HepG2 (cell line): ENCODE results near the gene NDE1. TPM values are rescaled to one million over a fixed set of nuclear protein-coding genes. Genes with fewer than 3 reads are reported as not detected.

Experiments
- ETV6 ChIP-seq: sonication (generic); formaldehyde crosslinking; conservative IDR thresholded peaks from 2 replicates; pipeline ENCODE4 v1.4.0; 2020; ENCODE audit warnings: missing genetic modification reagents
- FOXM1 ChIP-seq: sonication (generic); formaldehyde crosslinking; IDR thresholded peaks from 2 replicates; pipeline ENCODE4 v1.5.0; 2020; ENCODE audit warnings: missing genetic modification reagents
- KAT2B ChIP-seq: fragments of 150-350 bp; IDR thresholded peaks from 2 replicates; pipeline ENCODE4 v1.6.1; 2014; ENCODE audit warnings: low read depth, low read length, borderline replicate concordance
- POLR2G ChIP-seq: fragments of 200-400 bp; formaldehyde crosslinking; IDR thresholded peaks from 2 replicates; pipeline ENCODE4 v1.6.1; 2018; ENCODE audit warnings: mild to moderate bottlenecking, low read depth, low read length, moderate library complexity
- SALL2 ChIP-seq: sonication (generic); formaldehyde crosslinking; IDR thresholded peaks from 2 replicates; pipeline ENCODE4 v1.8.1; 2023; ENCODE audit warnings: mild to moderate bottlenecking, missing genetic modification reagents, inconsistent platforms
- SIX4 ChIP-seq: sonication (generic); formaldehyde crosslinking; IDR thresholded peaks from 2 replicates; pipeline ENCODE4 v1.4.0; 2020; ENCODE audit warnings: missing genetic modification reagents
- SMAD1 ChIP-seq: sonication (generic); formaldehyde crosslinking; IDR thresholded peaks from 2 replicates; pipeline ENCODE4 v1.4.0; 2020; ENCODE audit warnings: missing genetic modification reagents, low read depth, mild to moderate bottlenecking, borderline replicate concordance
- SYNCRIP ChIP-seq: fragments of 200-400 bp; formaldehyde crosslinking; IDR thresholded peaks from 2 replicates; pipeline ENCODE4 v1.6.1; 2018; ENCODE audit warnings: mild to moderate bottlenecking, low read depth, low read length; ENCODE audit not compliant: insufficient read depth
- TCF7L2 ChIP-seq: IDR thresholded peaks from 2 replicates; pipeline ENCODE4 v1.6.1; 2011; ENCODE audit warnings: mild to moderate bottlenecking, low read depth, low read length, moderate library complexity
- TSC22D2 ChIP-seq: sonication (generic); formaldehyde crosslinking; IDR thresholded peaks from 2 replicates; pipeline ENCODE4 v1.5.1; 2020; ENCODE audit warnings: missing genetic modification reagents, mild to moderate bottlenecking, borderline replicate concordance
- YEATS4 ChIP-seq: sonication (generic); formaldehyde crosslinking; IDR thresholded peaks from 2 replicates; pipeline ENCODE4 v1.4.0; 2020; ENCODE audit warnings: missing genetic modification reagents, borderline replicate concordance
- ZIK1 ChIP-seq: sonication (generic); formaldehyde crosslinking; IDR thresholded peaks from 2 replicates; pipeline ENCODE4 v1.5.0; 2020; ENCODE audit warnings: mild to moderate bottlenecking, low read depth, missing genetic modification reagents, borderline replicate concordance
- ZNF747 ChIP-seq: sonication (generic); formaldehyde crosslinking; IDR thresholded peaks from 2 replicates; pipeline ENCODE4 v1.8.1; 2023; ENCODE audit warnings: missing genetic modification reagents, mild to moderate bottlenecking, borderline replicate concordance
- polyA plus RNA-seq, 8 experiments: library from polyadenylated mRNA; depleted of rRNA in 3 of 8; stranded (reverse) in 7 of 8; unstranded in 1 of 8; fragments of >200 nt; fragmentation: Illumina TruSeq in 4 of 8; extraction: Trizol in 4 of 8; gene quantifications; 2 replicates each; pipeline versions ENCODE4 v1.2.1 to v1.2.3, GENCODE V29; 2011 to 2016; ENCODE audit warnings: low read depth in 4 of 8, missing spikeins in 1 of 8, mixed read lengths in 1 of 8; ENCODE audit not compliant: insufficient read depth in 1 of 8
- total RNA-seq, 5 experiments: library from RNA; depleted of rRNA; stranded (reverse); fragments of >200 nt; fragmentation: Illumina TruSeq; extraction: Trizol; gene quantifications; 2 replicates each; pipeline ENCODE4 v1.2.3, GENCODE V29; 2016; ENCODE audit warnings: low read depth in 1 of 5
- TF ChIP-seq, protein P1 (sequence below): sonication (generic); formaldehyde crosslinking; IDR thresholded peaks from 2 replicates; pipeline ENCODE4; 2020; ENCODE audit warnings: missing genetic modification reagents, mild to moderate bottlenecking, borderline replicate concordance
- TF ChIP-seq, protein P2 (sequence below): sonication (generic); formaldehyde crosslinking; IDR thresholded peaks from 2 replicates; pipeline ENCODE4 v1.4.0; 2020; ENCODE audit warnings: low read depth, mild to moderate bottlenecking, missing genetic modification reagents
- TF ChIP-seq, protein P3 (sequence below): IDR thresholded peaks from 2 replicates; pipeline ENCODE4 v1.6.1; 2016; ENCODE audit warnings: mild to moderate bottlenecking
- TF ChIP-seq, protein P4 (sequence below): sonication (generic); formaldehyde crosslinking; IDR thresholded peaks from 2 replicates; pipeline ENCODE4 v1.5.0; 2020; ENCODE audit warnings: mild to moderate bottlenecking, missing genetic modification reagents, borderline replicate concordance
- TF ChIP-seq, protein P5 (sequence below): sonication (generic); formaldehyde crosslinking; conservative IDR thresholded peaks from 2 replicates; pipeline ENCODE4 v1.8.0; 2022; ENCODE audit warnings: missing genetic modification reagents

The NDE1 gene
- total and polyA plus RNA-seq, 2 of the 13 experiments (the other 11 are each of a cell fraction or from before 2014, with no cell fraction given) = 40.9 to 72.5 TPM

DNA sequence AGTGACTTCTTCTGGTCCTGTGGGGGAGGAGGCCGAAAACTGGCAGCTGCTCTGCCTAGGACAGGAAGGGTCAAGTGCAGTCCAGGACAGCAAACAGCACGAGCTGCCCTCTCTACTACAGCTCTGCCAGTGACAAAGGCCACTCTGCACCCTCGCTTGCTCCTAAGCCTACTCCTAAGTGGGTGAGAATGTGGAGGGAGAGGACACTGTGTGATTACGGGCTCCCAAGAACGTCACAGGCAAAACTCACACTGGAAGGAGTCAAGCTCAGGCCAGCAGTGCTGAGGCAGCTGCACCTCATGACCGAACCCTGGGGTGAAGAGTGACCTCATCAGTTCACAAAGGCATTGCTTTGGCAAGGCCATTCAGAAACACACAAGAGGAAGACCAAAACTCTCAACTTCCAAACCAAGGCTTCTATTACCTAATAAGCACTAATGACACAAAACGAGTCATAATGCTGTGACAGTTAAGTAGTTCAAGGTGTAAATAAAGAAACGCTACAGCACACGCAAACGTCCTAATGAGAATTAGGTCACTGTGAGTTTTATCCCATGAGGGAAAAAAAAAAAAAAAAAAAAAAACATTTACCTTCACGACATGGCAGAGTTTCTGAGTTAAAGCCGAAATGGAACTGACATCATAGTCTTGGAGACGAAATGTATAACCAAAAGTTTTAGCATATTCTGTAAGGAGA is 42.2 kb upstream of the NDE1 start (continued):
- TF ChIP-seq, protein P1, sequence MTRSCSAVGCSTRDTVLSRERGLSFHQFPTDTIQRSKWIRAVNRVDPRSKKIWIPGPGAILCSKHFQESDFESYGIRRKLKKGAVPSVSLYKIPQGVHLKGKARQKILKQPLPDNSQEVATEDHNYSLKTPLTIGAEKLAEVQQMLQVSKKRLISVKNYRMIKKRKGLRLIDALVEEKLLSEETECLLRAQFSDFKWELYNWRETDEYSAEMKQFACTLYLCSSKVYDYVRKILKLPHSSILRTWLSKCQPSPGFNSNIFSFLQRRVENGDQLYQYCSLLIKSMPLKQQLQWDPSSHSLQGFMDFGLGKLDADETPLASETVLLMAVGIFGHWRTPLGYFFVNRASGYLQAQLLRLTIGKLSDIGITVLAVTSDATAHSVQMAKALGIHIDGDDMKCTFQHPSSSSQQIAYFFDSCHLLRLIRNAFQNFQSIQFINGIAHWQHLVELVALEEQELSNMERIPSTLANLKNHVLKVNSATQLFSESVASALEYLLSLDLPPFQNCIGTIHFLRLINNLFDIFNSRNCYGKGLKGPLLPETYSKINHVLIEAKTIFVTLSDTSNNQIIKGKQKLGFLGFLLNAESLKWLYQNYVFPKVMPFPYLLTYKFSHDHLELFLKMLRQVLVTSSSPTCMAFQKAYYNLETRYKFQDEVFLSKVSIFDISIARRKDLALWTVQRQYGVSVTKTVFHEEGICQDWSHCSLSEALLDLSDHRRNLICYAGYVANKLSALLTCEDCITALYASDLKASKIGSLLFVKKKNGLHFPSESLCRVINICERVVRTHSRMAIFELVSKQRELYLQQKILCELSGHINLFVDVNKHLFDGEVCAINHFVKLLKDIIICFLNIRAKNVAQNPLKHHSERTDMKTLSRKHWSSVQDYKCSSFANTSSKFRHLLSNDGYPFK (CRISPR knock-in tag) = no peak
- TF ChIP-seq, protein P2, sequence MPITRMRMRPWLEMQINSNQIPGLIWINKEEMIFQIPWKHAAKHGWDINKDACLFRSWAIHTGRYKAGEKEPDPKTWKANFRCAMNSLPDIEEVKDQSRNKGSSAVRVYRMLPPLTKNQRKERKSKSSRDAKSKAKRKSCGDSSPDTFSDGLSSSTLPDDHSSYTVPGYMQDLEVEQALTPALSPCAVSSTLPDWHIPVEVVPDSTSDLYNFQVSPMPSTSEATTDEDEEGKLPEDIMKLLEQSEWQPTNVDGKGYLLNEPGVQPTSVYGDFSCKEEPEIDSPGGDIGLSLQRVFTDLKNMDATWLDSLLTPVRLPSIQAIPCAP (CRISPR knock-in tag) = no peak
- no peak for TF ChIP-seq SMAD1 (CRISPR knock-in tag)
- TF ChIP-seq FOXM1 (CRISPR knock-in tag) = no peak
- TF ChIP-seq SYNCRIP = no peak
- TF ChIP-seq ZIK1 (CRISPR knock-in tag) = no peak
- TF ChIP-seq ETV6 (CRISPR knock-in tag) = no peak
- TF ChIP-seq, protein P3, sequence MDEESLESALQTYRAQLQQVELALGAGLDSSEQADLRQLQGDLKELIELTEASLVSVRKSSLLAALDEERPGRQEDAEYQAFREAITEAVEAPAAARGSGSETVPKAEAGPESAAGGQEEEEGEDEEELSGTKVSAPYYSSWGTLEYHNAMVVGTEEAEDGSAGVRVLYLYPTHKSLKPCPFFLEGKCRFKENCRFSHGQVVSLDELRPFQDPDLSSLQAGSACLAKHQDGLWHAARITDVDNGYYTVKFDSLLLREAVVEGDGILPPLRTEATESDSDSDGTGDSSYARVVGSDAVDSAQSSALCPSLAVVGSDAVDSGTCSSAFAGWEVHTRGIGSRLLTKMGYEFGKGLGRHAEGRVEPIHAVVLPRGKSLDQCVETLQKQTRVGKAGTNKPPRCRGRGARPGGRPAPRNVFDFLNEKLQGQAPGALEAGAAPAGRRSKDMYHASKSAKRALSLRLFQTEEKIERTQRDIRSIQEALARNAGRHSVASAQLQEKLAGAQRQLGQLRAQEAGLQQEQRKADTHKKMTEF (CRISPR knock-in tag) = no peak
- no peak for TF ChIP-seq SIX4 (CRISPR knock-in tag)
- no peak for TF ChIP-seq ZNF747 (CRISPR knock-in tag)
- TF ChIP-seq SALL2 = no peak
- TF ChIP-seq POLR2G = no peak
- no peak for TF ChIP-seq TCF7L2
- no peak for TF ChIP-seq TSC22D2
- TF ChIP-seq KAT2B = no peak
- TF ChIP-seq, protein P4, sequence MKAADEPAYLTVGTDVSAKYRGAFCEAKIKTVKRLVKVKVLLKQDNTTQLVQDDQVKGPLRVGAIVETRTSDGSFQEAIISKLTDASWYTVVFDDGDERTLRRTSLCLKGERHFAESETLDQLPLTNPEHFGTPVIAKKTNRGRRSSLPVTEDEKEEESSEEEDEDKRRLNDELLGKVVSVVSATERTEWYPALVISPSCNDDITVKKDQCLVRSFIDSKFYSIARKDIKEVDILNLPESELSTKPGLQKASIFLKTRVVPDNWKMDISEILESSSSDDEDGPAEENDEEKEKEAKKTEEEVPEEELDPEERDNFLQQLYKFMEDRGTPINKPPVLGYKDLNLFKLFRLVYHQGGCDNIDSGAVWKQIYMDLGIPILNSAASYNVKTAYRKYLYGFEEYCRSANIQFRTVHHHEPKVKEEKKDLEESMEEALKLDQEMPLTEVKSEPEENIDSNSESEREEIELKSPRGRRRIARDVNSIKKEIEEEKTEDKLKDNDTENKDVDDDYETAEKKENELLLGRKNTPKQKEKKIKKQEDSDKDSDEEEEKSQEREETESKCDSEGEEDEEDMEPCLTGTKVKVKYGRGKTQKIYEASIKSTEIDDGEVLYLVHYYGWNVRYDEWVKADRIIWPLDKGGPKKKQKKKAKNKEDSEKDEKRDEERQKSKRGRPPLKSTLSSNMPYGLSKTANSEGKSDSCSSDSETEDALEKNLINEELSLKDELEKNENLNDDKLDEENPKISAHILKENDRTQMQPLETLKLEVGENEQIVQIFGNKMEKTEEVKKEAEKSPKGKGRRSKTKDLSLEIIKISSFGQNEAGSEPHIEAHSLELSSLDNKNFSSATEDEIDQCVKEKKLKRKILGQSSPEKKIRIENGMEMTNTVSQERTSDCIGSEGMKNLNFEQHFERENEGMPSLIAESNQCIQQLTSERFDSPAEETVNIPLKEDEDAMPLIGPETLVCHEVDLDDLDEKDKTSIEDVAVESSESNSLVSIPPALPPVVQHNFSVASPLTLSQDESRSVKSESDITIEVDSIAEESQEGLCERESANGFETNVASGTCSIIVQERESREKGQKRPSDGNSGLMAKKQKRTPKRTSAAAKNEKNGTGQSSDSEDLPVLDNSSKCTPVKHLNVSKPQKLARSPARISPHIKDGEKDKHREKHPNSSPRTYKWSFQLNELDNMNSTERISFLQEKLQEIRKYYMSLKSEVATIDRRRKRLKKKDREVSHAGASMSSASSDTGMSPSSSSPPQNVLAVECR (CRISPR knock-in tag) = peak; percentile 29
- TF ChIP-seq, protein P5, sequence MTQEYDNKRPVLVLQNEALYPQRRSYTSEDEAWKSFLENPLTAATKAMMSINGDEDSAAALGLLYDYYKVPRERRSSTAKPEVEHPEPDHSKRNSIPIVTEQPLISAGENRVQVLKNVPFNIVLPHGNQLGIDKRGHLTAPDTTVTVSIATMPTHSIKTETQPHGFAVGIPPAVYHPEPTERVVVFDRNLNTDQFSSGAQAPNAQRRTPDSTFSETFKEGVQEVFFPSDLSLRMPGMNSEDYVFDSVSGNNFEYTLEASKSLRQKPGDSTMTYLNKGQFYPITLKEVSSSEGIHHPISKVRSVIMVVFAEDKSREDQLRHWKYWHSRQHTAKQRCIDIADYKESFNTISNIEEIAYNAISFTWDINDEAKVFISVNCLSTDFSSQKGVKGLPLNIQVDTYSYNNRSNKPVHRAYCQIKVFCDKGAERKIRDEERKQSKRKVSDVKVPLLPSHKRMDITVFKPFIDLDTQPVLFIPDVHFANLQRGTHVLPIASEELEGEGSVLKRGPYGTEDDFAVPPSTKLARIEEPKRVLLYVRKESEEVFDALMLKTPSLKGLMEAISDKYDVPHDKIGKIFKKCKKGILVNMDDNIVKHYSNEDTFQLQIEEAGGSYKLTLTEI = no peak
- TF ChIP-seq YEATS4 (CRISPR knock-in tag) = no peak
